ENCODE results near the gene MYBPH.

Gene MYBPH

GRCh38 chr1:203175237-203175826 lies at the start of gene MYBPH:
TSS of gene MYBPH (minus strand) at chr1:203175826. CDS start at chr1:203175755, 71 bp downstream.
- no peak for DNase-seq

DNA sequence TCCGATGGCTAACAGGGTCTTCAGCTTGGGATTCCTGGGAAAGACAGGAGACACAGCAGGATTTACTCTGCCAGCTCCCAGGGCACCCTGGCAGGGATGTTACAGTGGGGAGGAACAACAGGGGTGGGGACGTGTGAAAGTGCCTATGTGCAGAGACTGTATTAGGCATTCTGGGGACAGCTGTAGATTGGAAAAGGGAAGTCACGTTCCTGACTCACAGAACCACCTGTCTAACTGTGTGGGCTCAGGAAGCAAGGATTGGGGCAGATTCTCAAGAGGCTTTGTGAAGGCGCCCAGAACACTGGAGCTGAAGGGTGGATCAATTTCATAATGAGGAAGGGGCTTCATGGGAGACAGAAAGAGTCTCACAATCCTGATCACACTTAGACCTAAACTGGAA lies 49.4 kb upstream of the MYBPH start:
- no peak for DNase-seq

GRCh38 chr1:203223012-203223775 lies 47.6 kb upstream of the MYBPH start:
- DNase-seq: no peak

- DNase-seq: no peak
These were observed 44.3 kb upstream of the MYBPH start for GRCh38 chr1:203219934-203220333.

- no peak for DNase-seq
These were observed 43.5 kb upstream of the MYBPH start for GRCh38 chr1:203219171-203219570.

DNA sequence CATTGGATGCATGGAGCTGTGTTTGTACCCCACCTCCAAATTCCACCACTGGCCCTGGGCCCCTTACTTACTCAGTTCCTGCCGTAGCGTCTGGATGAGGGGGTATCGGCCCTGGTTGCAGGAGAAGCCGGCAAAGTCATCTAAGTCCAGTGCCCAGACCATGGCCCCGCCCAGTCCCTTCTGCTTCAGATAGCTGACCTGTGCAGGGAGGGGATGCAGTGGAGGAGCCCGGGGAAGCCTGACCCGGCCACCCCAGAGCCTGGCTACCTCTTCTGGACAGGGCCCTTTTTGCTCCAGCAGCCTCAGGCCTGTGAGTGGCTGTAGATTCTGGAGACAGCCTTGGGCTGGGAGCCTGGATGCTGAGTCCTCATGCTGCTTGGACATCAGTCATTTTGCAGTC lies 42.0 kb upstream of the MYBPH start:
- no peak for DNase-seq

DNA sequence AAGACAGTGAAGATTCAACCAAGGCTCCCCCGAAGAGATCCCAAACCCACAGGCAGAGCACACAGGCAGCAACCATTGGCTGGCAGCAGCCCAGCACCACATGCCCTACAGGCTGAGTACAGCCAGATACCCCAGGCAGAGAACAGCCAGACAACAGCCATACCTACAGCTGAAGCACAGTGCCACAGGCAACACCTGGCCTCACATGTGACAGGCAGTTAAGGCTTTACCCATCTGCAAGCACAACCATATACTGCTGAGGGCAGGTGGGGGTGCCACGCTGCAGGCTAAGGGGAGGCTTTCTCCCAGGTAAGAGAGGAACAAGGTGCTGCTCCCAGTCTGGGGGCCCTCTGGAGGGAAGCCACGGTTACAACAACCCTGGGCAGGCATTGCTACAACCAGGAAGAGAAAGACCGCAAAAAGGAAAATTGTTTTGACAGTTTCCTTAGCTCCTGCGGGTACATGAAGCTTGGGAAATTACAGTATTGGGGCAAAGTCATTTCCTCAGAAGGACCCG lies 41.6 kb upstream of the MYBPH start:
- no peak for DNase-seq

GRCh38 chr1:203216274-203217138 lies 40.9 kb upstream of the MYBPH start:
- DNase-seq: peak; percentile 46

- no peak for DNase-seq
These were observed 39.9 kb upstream of the MYBPH start for GRCh38 chr1:203215573-203215972.

- DNase-seq: no peak
These were observed 39.2 kb upstream of the MYBPH start for GRCh38 chr1:203214871-203215270.

GRCh38 chr1:203213126-203213525 lies 37.5 kb upstream of the MYBPH start:
- DNase-seq: no peak

GRCh38 chr1:203211812-203212211 lies 36.2 kb upstream of the MYBPH start:
- no peak for DNase-seq

DNA sequence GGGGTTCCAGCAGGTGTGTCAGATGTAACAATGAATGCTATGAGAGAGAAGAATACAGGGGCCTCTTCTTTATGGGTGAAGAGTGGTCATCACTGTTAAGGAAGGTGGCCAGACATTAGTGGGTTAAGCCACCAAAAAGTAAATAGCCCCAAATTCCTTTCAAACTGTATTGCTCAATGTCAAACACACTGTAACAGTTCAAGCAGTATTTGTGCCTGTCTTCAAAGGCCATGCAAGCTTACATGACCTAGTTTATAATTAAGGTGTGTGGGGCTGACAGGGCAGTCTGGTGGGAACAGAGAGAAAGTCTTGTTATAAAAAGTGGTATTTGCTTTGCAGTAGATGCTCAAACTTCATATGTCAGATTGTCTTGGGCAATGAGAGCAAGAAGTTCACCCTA lies 35.4 kb upstream of the MYBPH start:
- DNase-seq: no peak

- no peak for DNase-seq
These were observed 34.7 kb upstream of the MYBPH start for GRCh38 chr1:203210350-203210749.

- no peak for DNase-seq
These were observed 32.6 kb upstream of the MYBPH start for GRCh38 chr1:203208181-203208580.

DNA sequence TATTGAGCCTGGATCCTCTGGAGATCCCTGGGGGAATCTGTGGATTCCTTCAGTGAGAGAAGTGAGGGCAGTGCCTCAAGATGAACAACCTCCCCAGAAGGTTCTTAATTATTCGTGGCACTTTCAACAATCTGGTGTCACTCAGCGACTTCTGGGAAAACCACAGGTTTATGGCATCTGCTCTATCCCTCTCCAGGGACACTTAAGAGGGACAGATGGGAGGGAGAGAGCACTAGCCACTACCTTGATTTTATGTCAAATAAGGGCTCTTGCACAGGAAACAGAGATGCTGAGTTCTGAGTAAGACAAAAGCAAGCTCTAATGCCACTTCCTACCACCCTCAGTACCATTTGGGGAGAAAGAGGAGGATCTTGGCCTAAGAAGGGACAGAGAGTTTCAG lies 32.1 kb upstream of the MYBPH start:
- DNase-seq: no peak

DNA sequence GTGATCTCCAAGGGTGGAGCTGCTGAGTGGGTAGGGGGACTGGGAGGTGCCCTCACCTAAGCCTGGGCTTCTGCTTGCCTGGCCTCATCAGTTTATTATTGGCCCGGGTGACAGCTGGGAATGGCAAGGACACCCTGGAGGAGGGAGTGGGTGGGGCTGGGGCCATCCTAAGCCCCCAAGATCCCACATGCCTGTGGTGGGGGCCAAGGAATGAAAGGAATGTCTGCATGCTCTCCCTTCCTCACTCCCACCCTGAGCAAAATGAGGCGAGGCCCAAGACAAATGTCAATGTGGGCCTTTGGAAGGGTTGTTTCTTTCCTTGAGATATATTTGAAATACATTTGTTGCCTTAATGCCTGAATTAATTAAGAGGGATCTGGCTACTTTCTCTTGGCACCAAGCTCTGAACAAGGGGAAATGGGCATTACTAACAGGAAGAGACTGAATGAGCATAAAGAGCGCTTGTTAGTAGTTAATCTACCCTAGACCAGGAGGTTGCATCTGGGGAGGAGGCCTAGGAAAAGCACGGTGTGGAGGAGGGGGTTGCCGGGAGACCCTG lies 30.6 kb upstream of the MYBPH start:
- DNase-seq: no peak

GRCh38 chr1:203204756-203205155 lies 29.1 kb upstream of the MYBPH start:
- no peak for DNase-seq

- no peak for DNase-seq
These were observed 27.0 kb upstream of the MYBPH start for GRCh38 chr1:203202431-203203245.

DNA sequence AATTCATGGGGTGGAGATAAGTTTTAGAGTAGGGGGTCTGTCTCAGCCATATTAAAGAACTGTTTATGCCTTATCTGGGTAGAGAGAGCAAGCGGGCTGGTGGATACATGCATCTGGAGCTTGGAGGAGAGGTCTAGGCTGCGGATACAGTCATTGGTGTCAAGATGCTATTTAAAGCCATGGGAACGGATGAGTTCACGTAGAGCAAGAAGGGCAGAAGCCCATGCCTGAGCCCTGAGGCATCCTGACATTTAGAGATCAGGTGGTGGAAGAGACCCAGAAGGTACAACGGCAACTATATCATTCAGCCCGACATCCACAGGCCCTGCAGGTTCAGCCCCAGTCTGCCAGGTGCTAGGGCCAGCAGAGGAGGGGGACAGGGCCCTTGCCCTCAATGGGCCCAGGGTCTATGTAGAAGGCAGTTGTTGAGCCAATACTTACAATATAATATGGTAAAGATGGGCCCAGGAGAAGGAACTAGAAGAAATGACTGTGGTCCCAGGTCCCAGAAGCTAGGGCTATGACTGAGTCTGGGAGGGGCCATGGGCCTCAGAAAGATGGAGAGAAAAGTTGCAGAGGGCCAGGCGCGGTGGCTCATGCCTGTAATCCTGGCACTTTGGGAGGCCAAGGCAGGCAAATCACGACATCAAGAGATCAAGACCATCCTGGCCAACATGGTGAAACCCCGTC lies 26.0 kb upstream of the MYBPH start:
- no peak for DNase-seq

- no peak for DNase-seq
These were observed 25.3 kb upstream of the MYBPH start for GRCh38 chr1:203200916-203201315.
